Urinary bladder (tissue), 4 donors: ENCODE data around the gene ZC3H12D. TPM values are rescaled to one million over a fixed set of nuclear protein-coding genes. Genes with fewer than 3 reads are reported as not detected.
A peak's percentile ranks its signal among the peaks of the same experiment; 100 is the strongest.
"Not testable (repeated sequence)": the region's sequence is repeated elsewhere in the genome, so short reads cannot be mapped to it uniquely, and the experiment has no call there.

ENCODE experiments used
- DNase-seq: peaks from one replicate; pipeline ENCODE4 v3.0.0-alpha.2; 2015; ENCODE audit errors: extremely low spot score
- H3K27ac ChIP-seq: one replicate; pipeline ENCODE4 v1.5.1; 2013; ENCODE audit warnings: low read depth, mild to moderate bottlenecking, moderate library complexity
- H3K36me3 ChIP-seq: one replicate; pipeline ENCODE4 v1.6.1; 2013; ENCODE audit warnings: mild to moderate bottlenecking, moderate library complexity; ENCODE audit not compliant: insufficient read depth
- H3K4me1 ChIP-seq: one replicate; pipeline ENCODE4 v1.6.1; 2013; ENCODE audit warnings: mild to moderate bottlenecking, moderate library complexity; ENCODE audit not compliant: insufficient read depth
- H3K4me3 ChIP-seq: one replicate; pipeline ENCODE4 v1.5.1; 2013; ENCODE audit warnings: low read depth, low read length
- WGBS: extraction: QIAGEN DNeasy Blood & Tissue Kit; methylation state at CpG from one replicate; pipeline ENCODE4 v1.1.7; 2013; 5-methylcytosine and 5-hydroxymethylcytosine counted together
- polyA plus RNA-seq: library from polyadenylated mRNA; stranded (reverse); fragments of 200-250 nt; gene quantifications from one replicate; pipeline ENCODE4 v1.2.3, GENCODE V29; 2013
- total RNA-seq: library from RNA; depleted of rRNA; stranded (reverse); fragments of >200 nt; gene quantifications from one replicate; pipeline ENCODE4 v1.2.3, GENCODE V29; 2014
- donor health status: healthy with polysubstance abuse.
- donor health status: healthy.

The ZC3H12D gene
- total and polyA plus RNA-seq, 2 donors = 0.42 to 1.2 TPM

GRCh38 chr6:149449831-149450678 is 34.8 kb downstream of the ZC3H12D start:
- Histone ChIP-seq H3K36me3 (no peaks in the 10 kb centered on the region), H3K27ac (no peak overlapping the region), H3K4me3 (peak overlapping the region; percentile 41), H3K4me1 (no peaks in the 10 kb centered on the region)
- DNase-seq = no peak
- 90% methylated on average over 14 of the region's 14 CpGs for WGBS

GRCh38 chr6:149448821-149449453 is 35.9 kb downstream of the ZC3H12D start:
- no peak for DNase-seq
- WGBS = 93% methylated on average over 5 of the region's 5 CpGs

GRCh38 chr6:149446791-149447376 is 37.9 kb downstream of the ZC3H12D start:
- no peak overlapping the region for H3K4me3 ChIP-seq
- no peaks in the 10 kb centered on the region for H3K36me3 ChIP-seq
- WGBS = 93% methylated on average over 5 of the region's 5 CpGs
- DNase-seq = no peak
- no peaks in the 10 kb centered on the region for H3K4me1 ChIP-seq
- no peak overlapping the region for H3K27ac ChIP-seq

More at GRCh38 chr6:149448821-149449453, 35.9 kb downstream of the ZC3H12D start:
- Histone ChIP-seq H3K4me3 (no peak overlapping the region), H3K27ac (no peak overlapping the region), H3K4me1 (no peaks in the 10 kb centered on the region), H3K36me3 (no peaks in the 10 kb centered on the region)

GRCh38 chr6:149445573-149445972 is 39.2 kb downstream of the ZC3H12D start:
- 93% methylated on average over 7 of the region's 7 CpGs for WGBS
- Histone ChIP-seq H3K4me1 (no peaks in the 10 kb centered on the region), H3K27ac (no peak overlapping the region), H3K36me3 (no peaks in the 10 kb centered on the region), H3K4me3 (no peak overlapping the region)
- no peak for DNase-seq

GRCh38 chr6:149445095-149445466 is 39.7 kb downstream of the ZC3H12D start:
- no peaks in the 10 kb centered on the region for H3K36me3 ChIP-seq
- no peak overlapping the region for H3K27ac ChIP-seq
- H3K4me3 ChIP-seq = no peak overlapping the region
- no peaks in the 10 kb centered on the region for H3K4me1 ChIP-seq
- WGBS = 86% methylated on average over 6 of the region's 6 CpGs
- DNase-seq = no peak

- H3K4me1 ChIP-seq, H3K27ac ChIP-seq, H3K4me3 ChIP-seq, H3K36me3 ChIP-seq, DNase-seq: not testable (repeated sequence)
- 98% methylated on average over 3 of the region's 3 CpGs for WGBS
These were observed 40.3 kb downstream of the ZC3H12D start for GRCh38 chr6:149444360-149445094.

GRCh38 chr6:149443411-149444181 is 41.2 kb downstream of the ZC3H12D start:
- WGBS = 60% methylated on average over 8 of the region's 8 CpGs
- no peaks in the 10 kb centered on the region for H3K4me1 ChIP-seq
- H3K36me3 ChIP-seq = no peaks in the 10 kb centered on the region
- no peak for DNase-seq
- H3K27ac ChIP-seq = no peak overlapping the region
- H3K4me3 ChIP-seq = no peak overlapping the region

- Histone ChIP-seq H3K4me1 (no peaks in the 10 kb centered on the region), H3K36me3 (no peaks in the 10 kb centered on the region), H3K27ac (no peak overlapping the region), H3K4me3 (no peak overlapping the region)
- no peak for DNase-seq
- 86% methylated on average over 9 of the region's 9 CpGs for WGBS
These were observed 43.1 kb downstream of the ZC3H12D start for GRCh38 chr6:149441740-149442139.

- 77% methylated on average over 16 of the region's 16 CpGs for WGBS
- no peak overlapping the region for H3K27ac ChIP-seq
These were observed 43.8 kb downstream of the ZC3H12D start for GRCh38 chr6:149440735-149441671.

GRCh38 chr6:149439626-149440025 is 45.2 kb downstream of the ZC3H12D start:
- Histone ChIP-seq H3K4me3 (no peak overlapping the region), H3K27ac (no peak overlapping the region), H3K36me3 (no peaks in the 10 kb centered on the region), H3K4me1 (no peaks in the 10 kb centered on the region)
- DNase-seq = no peak
- WGBS = 90% methylated on average over 1 of the region's 1 CpG

More at GRCh38 chr6:149440735-149441671, 43.8 kb downstream of the ZC3H12D start:
- Histone ChIP-seq H3K4me3 (no peak overlapping the region), H3K4me1 (no peaks in the 10 kb centered on the region), H3K36me3 (no peaks in the 10 kb centered on the region)
- no peak for DNase-seq

- Histone ChIP-seq H3K27ac (no peak overlapping the region), H3K36me3 (no peaks in the 10 kb centered on the region), H3K4me1 (no peaks in the 10 kb centered on the region), H3K4me3 (no peak overlapping the region)
- 81% methylated on average over 3 of the region's 3 CpGs for WGBS
- no peak for DNase-seq
These were observed 46.0 kb downstream of the ZC3H12D start for GRCh38 chr6:149438855-149439254.

GRCh38 chr6:149437212-149437611 is 47.6 kb downstream of the ZC3H12D start:
- 90% methylated on average over 3 of the region's 3 CpGs for WGBS
- no peak overlapping the region for H3K27ac ChIP-seq

More at GRCh38 chr6:149437212-149437611, 47.6 kb downstream of the ZC3H12D start:
- Histone ChIP-seq H3K36me3 (no peaks in the 10 kb centered on the region), H3K4me3 (no peak overlapping the region), H3K4me1 (no peaks in the 10 kb centered on the region)
- no peak for DNase-seq
